HCT116 (cell line): ENCODE measurements around the gene FAM53B.

Source experiments
- CEBPB ChIP-seq: IDR thresholded peaks from 2 replicates; pipeline ENCODE4 v1.6.1; 2012; ENCODE audit warnings: low read depth
- CTCF ChIP-seq, 3 experiments: fragments of 200-600 bp in 1 of 3; sonication (generic) in 1 of 3; IDR thresholded peaks in 2 of 3; conservative IDR thresholded peaks in 1 of 3; 2 replicates each; pipeline ENCODE4 v1.5.1; 2012 to 2017; ENCODE audit warnings: low read depth in 2 of 3, low read length in 2 of 3, antibody characterized with exemption in 1 of 3, borderline replicate concordance in 1 of 3, control low read depth in 1 of 3, mild to moderate bottlenecking in 1 of 3, mixed read lengths in 1 of 3, mixed run types in 1 of 3, moderate library complexity in 1 of 3; ENCODE audit not compliant: insufficient read depth in 1 of 3
- EGR1 ChIP-seq: IDR thresholded peaks from 2 replicates; pipeline ENCODE4 v1.6.1; 2012; ENCODE audit warnings: low read depth
- EZH2 ChIP-seq: fragments of 200-600 bp; sonication (generic); IDR thresholded peaks from 2 replicates; pipeline ENCODE4 v1.6.1; 2017; ENCODE audit warnings: antibody characterized with exemption, mixed run types
- EZH2phosphoT487 ChIP-seq: fragments of 200-600 bp; IDR thresholded peaks from 2 replicates; pipeline ENCODE4 v1.6.1; 2018; ENCODE audit warnings: antibody characterized with exemption, borderline replicate concordance
- MAX ChIP-seq: IDR thresholded peaks from 2 replicates; pipeline ENCODE4 v1.6.1; 2012
- POLR2A ChIP-seq: IDR thresholded peaks from 2 replicates; pipeline ENCODE4 v1.7.0; 2011; ENCODE audit warnings: borderline replicate concordance; ENCODE audit not compliant: insufficient read depth, insufficient read length; ENCODE audit errors: extremely low read depth
- RAD21 ChIP-seq: IDR thresholded peaks from 2 replicates; pipeline ENCODE4 v1.6.1; 2012; ENCODE audit warnings: low read depth, mild to moderate bottlenecking
- REST ChIP-seq: IDR thresholded peaks from 2 replicates; pipeline ENCODE4 v1.6.1; 2012; ENCODE audit warnings: low read depth
- SIN3A ChIP-seq: IDR thresholded peaks from 2 replicates; pipeline ENCODE4 v1.6.1; 2012; ENCODE audit warnings: low read depth
- SP1 ChIP-seq: IDR thresholded peaks from 2 replicates; pipeline ENCODE4 v1.6.1; 2012; ENCODE audit warnings: low read depth
- SRF ChIP-seq: IDR thresholded peaks from 2 replicates; pipeline ENCODE4 v1.6.1; 2012; ENCODE audit warnings: low read depth
- ZBTB33 ChIP-seq: IDR thresholded peaks from 2 replicates; pipeline ENCODE4 v1.6.1; 2011; ENCODE audit warnings: mild to moderate bottlenecking, low read length, moderate library complexity; ENCODE audit not compliant: insufficient replicate concordance; ENCODE audit errors: extremely low read depth

- TF ChIP-seq EZH2 (no peak), MAX (no peak), CTCF (IDR thresholded peaks at IDR 0.05 in 2 of 3, conservative IDR thresholded peaks at IDR 0.05 in 1 of 3; ENCODE audit: borderline replicate concordance in 1 of 3, insufficient read depth in 1 of 3, low read depth in 2 of 3, low read length in 2 of 3) (no peak), POLR2A (no peak), SIN3A (no peak), SRF (no peak), REST (no peak), SP1 (no peak), EZH2phosphoT487 (no peak), EGR1 (no peak), CEBPB (no peak), RAD21 (no peak), ZBTB33 (no peak)
Observed at GRCh38 chr10:124734311-124735166, 9.6 kb downstream of the FAM53B start.
